T-cell (primary cell): Measurements from ENCODE around the gene SHC2. TPM values are rescaled to one million over a fixed set of nuclear protein-coding genes. Genes with fewer than 3 reads are reported as not detected.

Experiments
- ATAC-seq, 4 experiments: fragments of 200-7000 bp in 3 of 4; fragments of 150-1000 bp in 1 of 4; cut with Tn5 transposase; replicated peaks in 1 of 4; 1 replicate in 3 of 4; 2 replicates in 1 of 4; pipeline ENCODE4 v1.10.0; 2021; ENCODE audit warnings: moderate library complexity in 3 of 4, mild to moderate bottlenecking in 2 of 4, moderate number of reproducible peaks in 1 of 4
- CTCF ChIA-PET, 2 donors: fragments of 300-600 bp; sonication (Branson Sonifier 250); formaldehyde crosslinking; loops; one replicate each; lab custom pipeline; 2022; ENCODE audit warnings: antibody characterized with exemption in 2 of 2; lab: Charles Lee
- POLR2A ChIA-PET, 2 donors: fragments of 300-600 bp; sonication (Branson Sonifier 250); formaldehyde crosslinking; loops; one replicate each; lab custom pipeline; 2022; ENCODE audit warnings: antibody characterized with exemption in 2 of 2; lab: Charles Lee
- DNase-seq, 35 experiments: peaks; one replicate each; pipeline versions ENCODE4 v3.0.0 to v3.0.0-alpha.2; 2013 to 2023
- H3K27ac ChIP-seq: one replicate; pipeline ENCODE4 v1.5.1; 2013; ENCODE audit warnings: low read length
- H3K27me3 ChIP-seq, 2 experiments: replicated peaks in 1 of 2; 1 replicate in 1 of 2; 2 replicates in 1 of 2; pipeline versions ENCODE4 v1.6.1 to v1.7.0; 2013; ENCODE audit warnings: low read length in 1 of 2, mixed read lengths in 1 of 2; ENCODE audit not compliant: control insufficient read depth in 2 of 2, insufficient read depth in 2 of 2; ENCODE audit errors: extremely low read depth in 1 of 2
- H3K36me3 ChIP-seq, 2 donors: 1 replicate in 1 of 2; 2 replicates in 1 of 2; pipeline versions ENCODE4 v1.6.1 to v1.7.0; 2013; ENCODE audit warnings: low read length in 1 of 2; ENCODE audit not compliant: control insufficient read depth in 2 of 2, insufficient read depth in 1 of 2; ENCODE audit errors: extremely low read depth in 1 of 2
- H3K4me1 ChIP-seq, 2 experiments: 1 replicate in 1 of 2; 2 replicates in 1 of 2; pipeline versions ENCODE4 v1.6.1 to v1.7.0; 2013; ENCODE audit warnings: low read length in 2 of 2, mixed read lengths in 1 of 2; ENCODE audit not compliant: insufficient read depth in 2 of 2, control insufficient read depth in 1 of 2; ENCODE audit errors: extremely low read depth in 1 of 2
- H3K4me3 ChIP-seq, 2 donors: 1 replicate in 1 of 2; 2 replicates in 1 of 2; pipeline versions ENCODE4 v1.5.1 to v1.7.0; 2013; ENCODE audit warnings: mild to moderate bottlenecking in 2 of 2, low read length in 1 of 2, moderate library complexity in 1 of 2; ENCODE audit not compliant: control insufficient read depth in 1 of 2; ENCODE audit errors: extremely low read depth in 1 of 2
- H3K9me3 ChIP-seq: 2 replicates; pipeline ENCODE4 v1.7.0; 2013
- H3K27ac Mint-ChIP-seq, 2 donors: one replicate each; pipeline ENCODE4 v1.8.0; 2020 to 2021; ENCODE audit warnings: mild to moderate bottlenecking in 2 of 2, mixed read lengths in 2 of 2
- H3K27me3 Mint-ChIP-seq, 2 donors: one replicate each; pipeline ENCODE4 v1.8.0; 2021 to 2022; ENCODE audit warnings: mixed read lengths in 2 of 2
- H3K36me3 Mint-ChIP-seq: one replicate; pipeline ENCODE4 v1.8.0; 2021; ENCODE audit warnings: mixed read lengths
- H3K4me1 Mint-ChIP-seq, 3 donors: one replicate each; pipeline ENCODE4 v1.8.0; 2020 to 2022; ENCODE audit warnings: mixed read lengths in 3 of 3, mild to moderate bottlenecking in 1 of 3
- H3K4me3 Mint-ChIP-seq, 3 donors: one replicate each; pipeline ENCODE4 v1.8.0; 2020 to 2022; ENCODE audit warnings: mild to moderate bottlenecking in 3 of 3, mixed read lengths in 3 of 3, moderate library complexity in 3 of 3
- H3K9me3 Mint-ChIP-seq, 3 donors: one replicate each; pipeline ENCODE4 v1.8.0; 2020 to 2022; ENCODE audit warnings: mixed read lengths in 3 of 3
- WGBS: methylation state at CpG from one replicate; pipeline ENCODE4 v1.1.5; 2013; ENCODE audit warnings: missing lambda C conversion rate; ENCODE audit not compliant: insufficient coverage; 5-methylcytosine and 5-hydroxymethylcytosine counted together
- total RNA-seq, 35 experiments: library from RNA in 6 of 35; stranded (reverse) in 6 of 35; fragments of 120-200 nt in 1 of 35; gene quantifications; one replicate each; pipeline versions ENCODE4 v1.2.1 to v1.2.4 and lab custom pipeline; 2013 to 2026

The SHC2 gene
- total RNA-seq, 5 donors from 2014 or later (not counting 1 experiment from before 2014, with no cell fraction given), result 0.66 to 4.4 (median 3.4) TPM

DNA sequence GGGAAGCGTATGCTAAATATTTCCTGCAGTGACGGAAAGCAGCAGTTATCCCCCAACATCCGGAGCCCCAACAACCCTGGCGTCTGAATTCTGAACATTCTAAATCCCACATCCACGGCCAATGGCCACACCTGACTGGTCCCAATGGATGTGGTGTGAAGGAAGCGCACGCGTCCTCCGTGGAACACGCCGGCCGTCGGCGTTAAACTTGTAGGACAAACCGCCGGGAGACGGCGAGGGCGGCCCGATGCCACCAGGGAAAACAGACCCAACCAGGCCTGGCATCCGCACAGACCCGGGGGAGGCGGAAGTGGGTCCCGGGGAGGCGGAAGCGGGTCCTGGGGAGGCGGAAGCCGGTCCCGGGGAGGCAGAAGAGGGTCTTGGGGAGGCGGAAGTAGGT lies 3.2 kb downstream of the SHC2 start:
- H3K36me3 ChIP-seq, result no peaks in the 10 kb centered on the region
- H3K27ac ChIP-seq, result no peak overlapping the region
- ATAC-seq, result no peak
- peaks cover 0 to 18% of the 10 kb centered on the region in 2 experiments for H3K4me1 ChIP-seq
- H3K4me3 ChIP-seq, result no peak overlapping the region
- no peaks in the 10 kb centered on the region for H3K9me3 Mint-ChIP-seq
- H3K4me3 Mint-ChIP-seq, result no peak overlapping the region
- ChIA-PET POLR2A (no interaction called here), CTCF (no interaction called here)
- DNase-seq, result no peak
- peaks cover 9 to 59% of the 10 kb centered on the region in 2 experiments for H3K27me3 ChIP-seq
- H3K27me3 Mint-ChIP-seq, result peaks cover 0 to 25% of the 10 kb centered on the region in 2 donors
- no peaks in the 10 kb centered on the region for H3K36me3 Mint-ChIP-seq
- peaks cover 0 to 14% (median 10%) of the 10 kb centered on the region in 3 donors for H3K4me1 Mint-ChIP-seq
- no peak overlapping the region for H3K27ac Mint-ChIP-seq
- no peaks in the 10 kb centered on the region for H3K9me3 ChIP-seq
- 97% methylated on average over 21 of the region's 30 CpGs for WGBS

DNA sequence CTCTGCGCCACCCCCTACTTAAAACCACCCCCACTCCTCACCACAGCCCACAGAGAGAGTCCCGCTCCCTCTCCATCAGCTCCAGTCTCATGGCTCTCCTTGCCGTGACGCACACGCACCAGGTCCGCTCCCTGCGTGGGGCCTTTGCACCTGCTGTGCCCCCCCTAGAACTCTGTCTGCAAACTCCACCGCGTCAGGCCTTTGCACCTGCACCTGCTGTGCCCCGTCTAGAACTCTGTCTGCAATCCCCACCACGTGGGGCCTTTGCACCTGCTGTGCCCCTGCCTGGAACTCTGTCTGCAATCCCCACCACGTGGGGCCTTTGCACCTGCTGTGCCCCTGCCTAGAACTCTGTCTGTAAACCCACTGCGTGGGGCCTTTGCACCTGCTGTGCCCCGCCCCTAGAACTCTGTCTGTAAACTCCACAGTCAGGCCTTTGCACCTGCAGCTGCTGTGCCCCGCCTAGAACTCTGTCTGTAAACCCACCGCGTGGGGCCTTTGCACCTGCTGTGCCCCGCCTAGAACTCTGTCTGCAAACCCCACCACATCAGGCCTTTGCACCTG lies 4.2 kb downstream of the SHC2 start:
- H3K36me3 ChIP-seq, result no peaks in the 10 kb centered on the region
- no peak overlapping the region for H3K4me3 ChIP-seq
- no peak overlapping the region for H3K27ac Mint-ChIP-seq
- H3K27me3 Mint-ChIP-seq, result peaks cover 0 to 17% of the 10 kb centered on the region in 2 donors
- no peaks in the 10 kb centered on the region for H3K36me3 Mint-ChIP-seq
- no peak overlapping the region for H3K27ac ChIP-seq
- ChIA-PET POLR2A (no interaction called here), CTCF (no interaction called here)
- no peaks in the 10 kb centered on the region for H3K9me3 Mint-ChIP-seq
- ATAC-seq (no peak), DNase-seq (no peak)
- no peak overlapping the region for H3K4me3 Mint-ChIP-seq
- H3K4me1 ChIP-seq, result peaks cover 0 to 12% of the 10 kb centered on the region in 2 experiments
- H3K27me3 ChIP-seq, result peaks cover 3 to 50% of the 10 kb centered on the region in 2 experiments
- H3K4me1 Mint-ChIP-seq, result peaks cover 0 to 10% (median 7%) of the 10 kb centered on the region in 3 donors
- no peaks in the 10 kb centered on the region for H3K9me3 ChIP-seq
- 68% methylated on average over 18 of the region's 18 CpGs for WGBS

DNA sequence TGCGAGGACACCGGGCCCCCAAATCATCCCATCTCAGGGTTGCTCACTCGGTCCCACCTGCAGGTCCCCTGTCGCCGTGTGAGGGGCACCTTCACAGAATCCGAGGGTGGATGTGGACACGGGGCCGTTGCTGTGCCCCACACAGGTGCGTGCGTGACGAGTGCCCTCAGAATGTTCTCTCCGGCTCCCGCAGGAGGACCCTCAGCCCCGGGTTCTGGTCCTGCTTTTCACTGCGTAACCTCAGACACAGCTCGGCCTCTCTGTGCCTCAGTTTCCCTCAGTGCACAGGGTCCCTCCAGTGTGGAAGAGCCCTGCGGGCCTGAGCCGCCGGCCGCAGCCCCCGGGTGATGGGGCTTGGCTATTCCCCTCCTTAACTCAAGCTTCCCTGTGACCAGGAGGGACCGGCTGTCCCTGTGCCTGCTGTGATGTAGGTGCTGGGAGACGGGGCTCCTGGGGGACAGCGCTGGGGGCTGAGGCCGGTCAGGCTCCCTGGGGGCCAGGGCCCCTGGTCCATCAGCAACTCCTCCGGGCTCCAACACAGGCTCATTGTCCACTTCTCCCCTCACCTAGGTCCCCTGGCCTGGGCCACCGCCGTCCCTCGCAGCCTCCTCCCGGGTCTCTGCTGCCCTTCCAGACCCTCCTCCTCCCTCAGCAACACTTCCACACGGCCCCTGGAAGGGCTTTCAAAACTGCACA lies 4.8 kb downstream of the SHC2 start:
- H3K4me3 Mint-ChIP-seq, result no peak overlapping the region
- H3K36me3 Mint-ChIP-seq, result no peaks in the 10 kb centered on the region
- Histone ChIP-seq H3K27ac (no peak overlapping the region), H3K36me3 (no peaks in the 10 kb centered on the region), H3K9me3 (no peaks in the 10 kb centered on the region), H3K4me1 (peaks cover 0 to 5% of the 10 kb centered on the region in 2 experiments), H3K4me3 (no peak overlapping the region), H3K27me3 (peaks cover 3 to 43% of the 10 kb centered on the region in 2 experiments)
- no peak overlapping the region for H3K27ac Mint-ChIP-seq
- peaks cover 0 to 15% of the 10 kb centered on the region in 2 donors for H3K27me3 Mint-ChIP-seq
- no peaks in the 10 kb centered on the region for H3K9me3 Mint-ChIP-seq
- CTCF ChIA-PET, result no interaction called here
- POLR2A ChIA-PET, result no interaction called here
- 90% methylated on average over 22 of the region's 31 CpGs for WGBS
- peaks cover 0 to 10% (median 6%) of the 10 kb centered on the region in 3 donors for H3K4me1 Mint-ChIP-seq
- no peak for DNase-seq
- ATAC-seq, result no peak

DNA sequence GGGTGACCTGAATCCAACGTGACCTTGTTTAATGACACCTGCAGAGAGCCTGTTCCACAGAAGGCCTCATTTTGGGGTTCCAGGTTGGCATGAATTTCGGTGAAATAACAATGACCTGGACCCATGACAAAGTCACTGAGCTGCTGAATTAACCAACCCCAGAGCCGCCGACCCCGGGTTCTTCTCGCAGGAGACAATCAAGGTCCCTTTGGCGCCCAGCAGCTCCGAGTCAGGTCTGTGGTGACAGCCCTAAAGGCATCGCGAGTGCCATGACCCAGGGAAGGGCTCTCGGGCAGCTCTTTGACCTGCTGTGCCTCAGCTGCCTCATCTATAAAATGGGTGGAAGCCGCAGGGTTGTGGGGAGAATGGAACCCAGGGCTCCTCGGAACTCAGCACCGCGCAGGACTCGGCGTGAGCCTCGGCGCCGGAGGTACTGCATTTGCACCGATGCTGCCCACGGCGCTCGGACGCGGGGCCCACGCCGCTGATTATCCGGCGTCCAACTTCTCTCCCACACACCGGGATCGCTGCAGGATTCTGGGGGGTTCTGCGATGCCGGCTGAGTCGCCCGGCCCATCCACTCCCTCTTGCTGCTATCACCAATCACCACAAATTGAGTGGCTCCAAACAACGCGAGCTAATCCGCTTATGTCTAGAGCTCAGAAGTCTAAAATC lies 5.7 kb downstream of the SHC2 start:
- 93% methylated on average over 31 of the region's 39 CpGs for WGBS
- no peak for ATAC-seq
- H3K27me3 ChIP-seq, result peaks cover 3 to 43% of the 10 kb centered on the region in 2 experiments
- Mint-ChIP-seq H3K36me3 (no peaks in the 10 kb centered on the region), H3K4me1 (peaks cover 0 to 10% (median 6%) of the 10 kb centered on the region in 3 donors), H3K9me3 (no peaks in the 10 kb centered on the region), H3K27ac (no peak overlapping the region), H3K27me3 (peaks cover 0 to 15% of the 10 kb centered on the region in 2 donors), H3K4me3 (no peak overlapping the region)
- no peak for DNase-seq
- ChIA-PET POLR2A (no interaction called here), CTCF (no interaction called here)
- H3K36me3 ChIP-seq, result no peaks in the 10 kb centered on the region
- no peaks in the 10 kb centered on the region for H3K9me3 ChIP-seq
- peaks cover 0 to 5% of the 10 kb centered on the region in 2 experiments for H3K4me1 ChIP-seq
- H3K27ac ChIP-seq, result no peak overlapping the region
- H3K4me3 ChIP-seq, result no peak overlapping the region

DNA sequence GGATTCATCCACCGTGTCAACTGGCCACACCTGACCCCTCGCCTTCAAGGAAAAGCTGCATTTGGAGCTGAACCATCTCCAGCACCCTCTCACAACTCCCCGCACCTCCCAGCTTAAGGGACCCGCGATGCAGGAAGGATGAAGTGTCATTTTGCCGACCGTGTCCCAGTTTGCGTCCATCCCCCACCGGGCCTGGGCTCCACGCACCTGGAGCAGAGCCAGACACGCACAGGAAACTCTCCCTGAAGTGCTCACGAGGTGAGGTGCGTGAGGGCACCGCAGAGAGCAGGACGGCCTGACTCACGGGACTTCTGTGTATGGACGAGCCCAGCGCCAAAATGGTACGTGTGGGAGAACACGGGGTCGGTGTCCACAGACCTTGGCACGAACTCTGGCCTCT lies 7.2 kb downstream of the SHC2 start:
- H3K4me3 ChIP-seq, result no peak overlapping the region
- H3K27me3 ChIP-seq, result peaks cover 0 to 29% of the 10 kb centered on the region in 2 experiments
- ATAC-seq (no peak), DNase-seq (no peak)
- no peaks in the 10 kb centered on the region for H3K9me3 ChIP-seq
- H3K9me3 Mint-ChIP-seq, result no peaks in the 10 kb centered on the region
- ChIA-PET POLR2A (no interaction called here), CTCF (no interaction called here)
- no peaks in the 10 kb centered on the region for H3K36me3 ChIP-seq
- no peak overlapping the region for H3K27ac Mint-ChIP-seq
- H3K4me1 Mint-ChIP-seq, result peaks cover 0 to 5% (median 0%) of the 10 kb centered on the region in 3 donors
- peaks cover 0 to 9% of the 10 kb centered on the region in 2 donors for H3K27me3 Mint-ChIP-seq
- H3K36me3 Mint-ChIP-seq, result no peaks in the 10 kb centered on the region
- H3K4me3 Mint-ChIP-seq, result no peak overlapping the region
- H3K27ac ChIP-seq, result no peak overlapping the region
- no peaks in the 10 kb centered on the region for H3K4me1 ChIP-seq
- 92% methylated on average over 21 of the region's 22 CpGs for WGBS

DNA sequence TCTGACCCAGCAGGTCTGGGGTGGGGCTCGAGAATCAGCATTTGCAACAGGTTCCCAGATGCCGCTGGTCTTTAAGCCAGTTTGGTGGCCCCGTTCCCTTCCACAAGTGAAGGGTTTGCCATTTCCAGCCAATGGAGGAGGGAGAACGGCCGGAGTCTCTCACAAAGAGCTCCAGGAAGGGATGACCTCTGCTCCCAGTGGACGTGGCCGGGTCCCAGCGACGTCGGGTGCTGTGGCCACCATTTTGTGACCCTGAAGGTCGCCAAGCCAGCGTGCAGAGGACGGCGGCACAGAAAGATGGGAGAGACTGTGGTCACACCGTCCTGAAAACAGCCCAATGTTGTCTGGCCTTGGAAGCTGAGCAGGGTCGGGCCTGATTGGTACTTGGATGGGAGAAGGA lies 8.0 kb downstream of the SHC2 start:
- Mint-ChIP-seq H3K27ac (no peak overlapping the region), H3K9me3 (no peaks in the 10 kb centered on the region), H3K4me3 (no peak overlapping the region), H3K27me3 (peaks cover 0 to 9% of the 10 kb centered on the region in 2 donors), H3K36me3 (no peaks in the 10 kb centered on the region), H3K4me1 (peaks cover 0 to 5% (median 0%) of the 10 kb centered on the region in 3 donors)
- no peak overlapping the region for H3K27ac ChIP-seq
- ATAC-seq (no peak), DNase-seq (no peak)
- no peaks in the 10 kb centered on the region for H3K9me3 ChIP-seq
- peaks cover 0 to 23% of the 10 kb centered on the region in 2 experiments for H3K27me3 ChIP-seq
- ChIA-PET POLR2A (no interaction called here), CTCF (no interaction called here)
- H3K4me3 ChIP-seq, result no peak overlapping the region
- H3K4me1 ChIP-seq, result no peaks in the 10 kb centered on the region
- H3K36me3 ChIP-seq, result no peaks in the 10 kb centered on the region
- WGBS, result 89% methylated on average over 15 of the region's 16 CpGs
